Smooth muscle cell (in vitro differentiated cells): ENCODE measurements around the gene OGT. TPM values are rescaled to one million over a fixed set of nuclear protein-coding genes. Genes with fewer than 3 reads are reported as not detected.

Source experiments
- DNase-seq: peaks from one replicate; lab custom pipeline; 2025; ENCODE audit not compliant: unreplicated experiment; lab: John Stamatoyannopoulos, UW
- H2AFZ ChIP-seq: fragments of 200-600 bp; sonication (generic); 2 replicates; pipeline ENCODE4 v1.6.0; 2016; ENCODE audit warnings: antibody characterized with exemption, low read depth, mild to moderate bottlenecking
- H3F3A ChIP-seq: fragments of 200-600 bp; sonication (generic); 2 replicates; pipeline ENCODE4 v1.6.0; 2017; ENCODE audit warnings: antibody characterized with exemption, low read depth
- H3K27ac ChIP-seq: fragments of 200-600 bp; sonication (generic); 2 replicates; pipeline ENCODE4 v1.5.1; 2016; ENCODE audit warnings: low read depth, mild to moderate bottlenecking
- H3K27me3 ChIP-seq: fragments of 200-600 bp; sonication (generic); 2 replicates; pipeline ENCODE4 v1.6.1; 2016; ENCODE audit warnings: low read depth, mild to moderate bottlenecking
- H3K36me3 ChIP-seq: fragments of 200-600 bp; sonication (generic); 2 replicates; pipeline ENCODE4 v1.5.1; 2016; ENCODE audit warnings: low read depth
- H3K4me1 ChIP-seq: fragments of 200-600 bp; sonication (generic); 2 replicates; pipeline ENCODE4 v1.5.1; 2016; ENCODE audit warnings: low read depth
- H3K4me2 ChIP-seq: fragments of 200-600 bp; sonication (generic); 2 replicates; pipeline ENCODE4 v1.6.0; 2016; ENCODE audit warnings: mild to moderate bottlenecking
- H3K4me3 ChIP-seq: fragments of 200-600 bp; sonication (generic); 2 replicates; pipeline ENCODE4 v1.5.1; 2016; ENCODE audit warnings: mild to moderate bottlenecking
- H3K79me2 ChIP-seq: fragments of 200-600 bp; sonication (generic); 2 replicates; pipeline ENCODE4 v1.6.0; 2016; ENCODE audit warnings: low read depth, mild to moderate bottlenecking
- H3K9ac ChIP-seq: fragments of 200-600 bp; sonication (generic); 2 replicates; pipeline ENCODE4 v1.6.0; 2016; ENCODE audit warnings: low read depth
- H3K9me3 ChIP-seq: fragments of 200-600 bp; sonication (generic); replicated peaks from 2 replicates; pipeline ENCODE4 v1.5.1; 2016; ENCODE audit warnings: low read depth
- H4K20me1 ChIP-seq: fragments of 200-600 bp; sonication (generic); 2 replicates; pipeline ENCODE4 v1.6.0; 2016; ENCODE audit warnings: low read depth
- CTCF ChIP-seq: fragments of 200-600 bp; sonication (generic); IDR thresholded peaks from 2 replicates; pipeline ENCODE4 v1.5.1; 2017; ENCODE audit warnings: borderline replicate concordance, mild to moderate bottlenecking, antibody characterized with exemption; ENCODE audit not compliant: insufficient read depth, poor library complexity, severe bottlenecking
- WGBS: methylation state at CpG from one replicate; pipeline ENCODE4 v1.1.7; 2016; ENCODE audit warnings: low lambda C conversion rate; 5-methylcytosine and 5-hydroxymethylcytosine counted together
- polyA plus RNA-seq: library from polyadenylated mRNA; unstranded; fragments of >200 nt; fragmentation: Nextera tagmentation; extraction: Ambion mirVana; gene quantifications from 2 replicates; pipeline ENCODE4 v1.2.1, GENCODE V29; 2016
- total RNA-seq: library from RNA; depleted of rRNA; stranded (reverse); fragments of >200 nt; gene quantifications from 2 replicates; pipeline ENCODE4 v1.2.3, GENCODE V29; 2014

OGT gene
- total and polyA plus RNA-seq, 2 experiments from 2014 or later = 13.2 to 67.4 TPM

DNA sequence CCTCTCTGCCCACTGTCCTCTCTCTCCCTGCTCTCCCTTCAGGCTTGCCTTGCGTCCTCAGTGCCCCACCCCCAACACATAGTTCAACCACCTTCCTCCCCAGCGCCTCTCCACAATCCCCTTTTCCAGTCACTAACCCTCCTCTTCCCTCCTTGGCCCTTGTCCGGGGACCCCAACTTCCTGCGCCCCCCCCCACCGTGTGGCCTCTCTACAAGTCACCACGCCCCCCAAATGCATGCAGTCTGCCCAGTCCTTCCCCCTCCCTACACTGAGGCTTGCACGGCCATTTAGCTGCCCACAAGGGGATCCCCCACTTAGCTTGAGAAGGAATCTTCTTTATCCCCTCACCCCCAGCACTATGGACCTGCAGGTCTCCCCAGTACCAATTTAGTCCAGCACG, 84.8 kb downstream of the OGT start:
- no peaks in the 10 kb centered on the region for H3F3A ChIP-seq
- no peaks in the 10 kb centered on the region for H3K4me1 ChIP-seq
- no peak overlapping the region for H3K4me2 ChIP-seq
- H3K9ac ChIP-seq = no peak overlapping the region
- no peak overlapping the region for H2AFZ ChIP-seq
- 90% methylated on average over 6 of the region's 8 CpGs for WGBS
- no peaks in the 10 kb centered on the region for H4K20me1 ChIP-seq
- no peaks in the 10 kb centered on the region for H3K27me3 ChIP-seq
- no peaks in the 10 kb centered on the region for H3K79me2 ChIP-seq
- no peaks in the 10 kb centered on the region for H3K36me3 ChIP-seq
- no peak overlapping the region for H3K27ac ChIP-seq
- no peaks in the 10 kb centered on the region for H3K9me3 ChIP-seq
- H3K4me3 ChIP-seq = no peak overlapping the region
- no peak for DNase-seq
- no peak for TF ChIP-seq CTCF

DNA sequence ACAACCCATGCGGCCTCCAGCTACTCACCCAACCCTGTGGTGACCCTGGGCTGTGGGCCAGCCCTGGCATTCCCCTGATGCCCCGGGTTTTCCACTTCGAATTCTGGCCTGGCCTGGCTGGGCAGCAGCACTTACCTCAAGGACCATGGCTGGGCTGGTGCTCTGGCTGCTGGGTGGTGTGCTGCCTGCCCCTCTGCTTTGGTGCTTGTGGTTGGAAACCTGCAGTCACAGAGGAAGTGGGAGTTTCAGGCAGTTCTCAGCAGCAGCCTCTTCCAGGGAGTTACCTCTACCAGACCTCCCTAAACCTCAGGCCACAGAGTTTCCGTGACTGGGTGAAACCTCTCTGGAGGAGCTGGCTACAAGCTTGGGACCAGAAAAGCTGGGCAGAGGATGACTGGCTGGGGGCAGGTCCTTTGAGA, 85.4 kb downstream of the OGT start, which contains the start of gene CXCR3:
Gene CXCR3, minus strand, starts transcription at position 209 of the 419 bp plus-strand sequence. Its CDS starts 62 bp downstream, at position 147.
- Histone ChIP-seq H3K27me3 (no peaks in the 10 kb centered on the region), H3K27ac (peak within 1 kb of the TSS; percentile 89), H3K9ac (peak within 1 kb of the TSS; percentile 68), H3K79me2 (no peaks in the 10 kb centered on the region), H2AFZ (no peak within 1 kb of the TSS), H3K4me1 (no peaks in the 10 kb centered on the region), H3K4me3 (no peak within 1 kb of the TSS), H3K4me2 (peak within 1 kb of the TSS; percentile 32), H3K9me3 (no peaks in the 10 kb centered on the region), H4K20me1 (no peaks in the 10 kb centered on the region), H3F3A (no peaks in the 10 kb centered on the region), H3K36me3 (no peaks in the 10 kb centered on the region)
- DNase-seq = no peak
- WGBS = 71% methylated on average over 4 of the region's 4 CpGs
- no peak for TF ChIP-seq CTCF

GRCh38 chrX:71618787-71619186, 85.9 kb downstream of the OGT start:
- Histone ChIP-seq H3K36me3 (no peaks in the 10 kb centered on the region), H3K4me1 (no peaks in the 10 kb centered on the region), H3K27ac (peak overlapping the region; percentile 89), H3K4me2 (peak overlapping the region; percentile 32), H3K27me3 (no peaks in the 10 kb centered on the region), H2AFZ (no peak overlapping the region), H3F3A (no peaks in the 10 kb centered on the region), H4K20me1 (no peaks in the 10 kb centered on the region), H3K4me3 (no peak overlapping the region), H3K9me3 (no peaks in the 10 kb centered on the region), H3K79me2 (no peaks in the 10 kb centered on the region), H3K9ac (peak overlapping the region; percentile 56)
- TF ChIP-seq CTCF = no peak
- no peak for DNase-seq
- WGBS = 64% methylated on average over 3 of the region's 3 CpGs

DNA sequence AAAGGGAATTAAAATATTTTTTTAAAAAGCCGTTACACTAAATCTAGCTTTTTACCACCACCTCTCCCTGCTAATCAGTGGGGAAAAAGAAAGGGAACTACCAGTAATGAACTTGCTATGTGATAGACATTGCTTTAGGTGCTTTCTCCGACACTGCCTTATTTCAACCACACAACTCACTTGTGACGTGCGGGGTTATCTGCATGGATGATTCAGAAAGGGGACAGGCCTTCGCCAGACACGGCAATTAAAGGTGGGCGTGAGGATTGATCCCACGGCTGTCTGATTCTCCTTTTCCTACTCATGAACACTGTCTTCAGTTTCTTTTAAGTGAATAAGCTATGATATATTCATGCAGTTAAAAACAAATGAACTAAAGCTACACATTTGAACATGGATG, 86.3 kb downstream of the OGT start:
- H3K4me1 ChIP-seq = no peaks in the 10 kb centered on the region
- DNase-seq = no peak
- H3K79me2 ChIP-seq = no peaks in the 10 kb centered on the region
- 60% methylated on average over 8 of the region's 8 CpGs for WGBS
- TF ChIP-seq CTCF = no peak
- H3K27me3 ChIP-seq = no peaks in the 10 kb centered on the region
- peak overlapping the region; percentile 89 for H3K27ac ChIP-seq
- no peaks in the 10 kb centered on the region for H4K20me1 ChIP-seq
- H3K9ac ChIP-seq = peak overlapping the region; percentile 68
- no peak overlapping the region for H2AFZ ChIP-seq
- no peak overlapping the region for H3K4me3 ChIP-seq
- H3F3A ChIP-seq = no peaks in the 10 kb centered on the region
- H3K36me3 ChIP-seq = no peaks in the 10 kb centered on the region
- H3K9me3 ChIP-seq = no peaks in the 10 kb centered on the region
- peak overlapping the region; percentile 32 for H3K4me2 ChIP-seq
